Thyroid gland (tissue), 4 donors: Measurements from ENCODE around the gene CACNA1D. TPM values are rescaled to one million over a fixed set of nuclear protein-coding genes. Genes with fewer than 3 reads are reported as not detected.

Experiments used
- DNase-seq, 2 donors: peaks; one replicate each; pipeline ENCODE4 v3.0.0-alpha.2; 2019
- H3K27ac ChIP-seq, 3 donors: fragments of 200-600 bp; sonication (generic); 1 replicate in 2 of 3; 2 replicates in 1 of 3; pipeline ENCODE4 v1.5.1; 2016 to 2019; ENCODE audit warnings: mild to moderate bottlenecking in 1 of 3, moderate library complexity in 1 of 3
- H3K27me3 ChIP-seq: fragments of 200-600 bp; sonication (generic); one replicate; pipeline ENCODE4 v1.5.1; 2019
- H3K36me3 ChIP-seq, 2 donors: fragments of 200-600 bp; sonication (generic); one replicate each; pipeline ENCODE4 v1.5.1; 2016 to 2019
- H3K4me1 ChIP-seq, 2 donors: fragments of 200-600 bp; sonication (generic); one replicate each; pipeline ENCODE4 v1.5.1; 2017 to 2019
- H3K4me3 ChIP-seq, 3 donors: fragments of 200-600 bp; sonication (generic); replicated peaks in 1 of 3; 1 replicate in 2 of 3; 2 replicates in 1 of 3; pipeline ENCODE4 v1.5.1; 2016; ENCODE audit warnings: mild to moderate bottlenecking in 1 of 3
- H3K9me3 ChIP-seq: fragments of 200-600 bp; sonication (generic); one replicate; pipeline ENCODE4 v1.5.1; 2017
- POLR2A ChIP-seq, 2 donors: fragments of 450-650 bp; IDR thresholded peaks; one replicate each; pipeline ENCODE4 v1.6.1; 2017; ENCODE audit warnings: antibody characterized with exemption in 2 of 2, mild to moderate bottlenecking in 2 of 2, moderate library complexity in 1 of 2
- whole genome bisulfite sequencing, 2 donors: methylation state at CpG; one replicate each; pipeline ENCODE4 v1.1.5; 2017; 5-methylcytosine and 5-hydroxymethylcytosine counted together
- intact Hi-C: fragments of 100-400 bp; cut with DNase I; formaldehyde crosslinking; loops from one replicate; pipeline ENCODE4 v1.15.1; 2023
- total RNA-seq, 4 donors: library from RNA; depleted of rRNA; stranded (reverse); fragments of >200 nt; gene quantifications; one replicate each; pipeline ENCODE4 v1.2.3, GENCODE V29; 2016
- TF ChIP-seq, protein P1 (sequence below), 6 experiments: fragments of 200-600 bp in 3 of 6; fragments of 450-650 bp in 3 of 6; sonication (generic) in 3 of 6; IDR thresholded peaks; one replicate each; pipeline ENCODE4 v1.5.1; 2016 to 2019; ENCODE audit warnings: antibody characterized with exemption in 6 of 6, mild to moderate bottlenecking in 2 of 6, inconsistent platforms in 1 of 6, moderate library complexity in 1 of 6

CACNA1D gene
- total RNA-seq, 4 donors from 2014 or later: 7.1 to 46.1 (median 27.3) TPM

DNA sequence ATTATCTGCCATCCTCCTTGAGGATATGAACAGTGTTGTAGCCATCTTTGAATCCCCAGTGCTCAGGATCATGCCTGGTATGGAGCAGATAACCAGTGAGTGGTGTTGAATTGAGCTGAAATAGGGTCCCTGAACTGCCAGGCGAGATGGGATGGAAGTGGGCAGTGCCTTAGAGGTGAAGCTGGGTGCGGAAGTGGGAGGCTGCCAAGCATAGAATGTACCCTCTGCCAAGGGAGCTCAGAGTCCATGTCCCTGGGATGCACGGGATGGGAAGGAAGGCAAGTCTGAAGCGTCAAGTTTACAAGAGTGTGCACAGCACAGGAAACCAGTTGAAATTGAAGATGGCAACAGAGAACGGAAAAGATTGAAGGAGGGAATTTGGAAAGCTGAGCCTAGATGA lies 147.0 kb downstream of the CACNA1D start:
- 81 to 95% methylated on average over 5 of the region's 5 CpGs for WGBS, 2 donors
- H3K9me3 ChIP-seq: no peaks in the 10 kb centered on the region

DNA sequence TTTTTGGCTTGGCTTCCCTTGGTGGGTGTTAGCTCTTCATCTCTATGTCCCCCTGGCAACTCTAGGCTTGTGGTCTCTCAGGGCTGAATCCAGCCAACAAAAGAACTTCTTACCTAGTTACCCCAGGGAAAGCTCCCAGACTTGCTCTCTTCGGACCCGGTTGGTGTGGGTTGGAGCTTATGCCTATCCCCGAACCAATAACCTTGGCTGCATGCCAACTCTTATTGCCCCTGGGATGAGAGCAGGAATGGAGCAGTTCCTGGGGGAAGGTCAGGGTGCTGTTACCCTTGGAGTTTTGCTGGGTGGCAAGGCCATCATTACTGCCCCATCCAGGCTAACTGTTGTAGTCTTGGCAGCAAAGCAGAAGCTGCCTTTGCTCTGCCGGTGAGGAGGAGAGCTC lies 147.8 kb downstream of the CACNA1D start:
- Histone ChIP-seq H3K36me3 (no peaks in the 10 kb centered on the region), H3K27ac (no peak overlapping the region), H3K4me3 (no peak overlapping the region), H3K9me3 (no peaks in the 10 kb centered on the region), H3K27me3 (no peaks in the 10 kb centered on the region), H3K4me1 (no peaks in the 10 kb centered on the region)
- intact Hi-C loops: no loop called here
- DNase-seq: no peak
- TF ChIP-seq, protein P1, sequence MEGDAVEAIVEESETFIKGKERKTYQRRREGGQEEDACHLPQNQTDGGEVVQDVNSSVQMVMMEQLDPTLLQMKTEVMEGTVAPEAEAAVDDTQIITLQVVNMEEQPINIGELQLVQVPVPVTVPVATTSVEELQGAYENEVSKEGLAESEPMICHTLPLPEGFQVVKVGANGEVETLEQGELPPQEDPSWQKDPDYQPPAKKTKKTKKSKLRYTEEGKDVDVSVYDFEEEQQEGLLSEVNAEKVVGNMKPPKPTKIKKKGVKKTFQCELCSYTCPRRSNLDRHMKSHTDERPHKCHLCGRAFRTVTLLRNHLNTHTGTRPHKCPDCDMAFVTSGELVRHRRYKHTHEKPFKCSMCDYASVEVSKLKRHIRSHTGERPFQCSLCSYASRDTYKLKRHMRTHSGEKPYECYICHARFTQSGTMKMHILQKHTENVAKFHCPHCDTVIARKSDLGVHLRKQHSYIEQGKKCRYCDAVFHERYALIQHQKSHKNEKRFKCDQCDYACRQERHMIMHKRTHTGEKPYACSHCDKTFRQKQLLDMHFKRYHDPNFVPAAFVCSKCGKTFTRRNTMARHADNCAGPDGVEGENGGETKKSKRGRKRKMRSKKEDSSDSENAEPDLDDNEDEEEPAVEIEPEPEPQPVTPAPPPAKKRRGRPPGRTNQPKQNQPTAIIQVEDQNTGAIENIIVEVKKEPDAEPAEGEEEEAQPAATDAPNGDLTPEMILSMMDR (IDR thresholded peaks at IDR 0.05): no peak
- no peak for TF ChIP-seq POLR2A (IDR thresholded peaks at IDR 0.05)
- WGBS, 2 donors: 81 to 85% methylated on average over 4 of the region's 4 CpGs

More for the DNA sequence above, 147.0 kb downstream of the CACNA1D start:
- Histone ChIP-seq H3K36me3 (no peaks in the 10 kb centered on the region), H3K4me1 (no peaks in the 10 kb centered on the region), H3K27ac (no peak overlapping the region), H3K4me3 (no peak overlapping the region), H3K27me3 (no peaks in the 10 kb centered on the region)
- intact Hi-C loops: no loop called here
- no peak for DNase-seq
- TF ChIP-seq, protein P1 (IDR thresholded peaks at IDR 0.05): no peak
- TF ChIP-seq POLR2A (IDR thresholded peaks at IDR 0.05): no peak

DNA sequence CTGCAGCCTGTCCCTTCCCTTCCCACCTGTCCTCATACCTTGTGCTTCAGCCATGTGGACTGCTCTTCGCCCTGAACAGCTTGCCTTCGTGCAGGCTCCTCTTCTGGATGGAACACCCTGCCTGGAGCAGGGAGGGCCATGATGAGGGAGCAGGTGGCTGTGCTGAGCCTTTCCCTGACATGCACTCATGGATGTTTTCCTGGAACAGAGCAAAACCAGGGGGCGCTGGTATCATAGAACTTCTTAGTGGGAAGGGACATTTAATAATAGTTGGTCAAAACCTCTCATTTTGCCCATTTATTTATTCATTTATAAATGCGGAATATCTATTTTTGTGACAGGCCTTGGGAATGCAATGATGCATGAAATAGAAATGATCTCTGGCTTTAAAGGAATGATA lies 149.3 kb downstream of the CACNA1D start:
- no peaks in the 10 kb centered on the region for H3K4me1 ChIP-seq
- no peak overlapping the region for H3K27ac ChIP-seq
- intact Hi-C loops: no loop called here
- DNase-seq: no peak
- H3K9me3 ChIP-seq: no peaks in the 10 kb centered on the region
- H3K4me3 ChIP-seq: no peak overlapping the region
- 84 to 86% methylated on average over 4 of the region's 4 CpGs for WGBS, 2 donors
- H3K27me3 ChIP-seq: no peaks in the 10 kb centered on the region
- no peaks in the 10 kb centered on the region for H3K36me3 ChIP-seq
- no peak for TF ChIP-seq POLR2A (IDR thresholded peaks at IDR 0.05)
- TF ChIP-seq, protein P1 (IDR thresholded peaks at IDR 0.05): no peak

DNA sequence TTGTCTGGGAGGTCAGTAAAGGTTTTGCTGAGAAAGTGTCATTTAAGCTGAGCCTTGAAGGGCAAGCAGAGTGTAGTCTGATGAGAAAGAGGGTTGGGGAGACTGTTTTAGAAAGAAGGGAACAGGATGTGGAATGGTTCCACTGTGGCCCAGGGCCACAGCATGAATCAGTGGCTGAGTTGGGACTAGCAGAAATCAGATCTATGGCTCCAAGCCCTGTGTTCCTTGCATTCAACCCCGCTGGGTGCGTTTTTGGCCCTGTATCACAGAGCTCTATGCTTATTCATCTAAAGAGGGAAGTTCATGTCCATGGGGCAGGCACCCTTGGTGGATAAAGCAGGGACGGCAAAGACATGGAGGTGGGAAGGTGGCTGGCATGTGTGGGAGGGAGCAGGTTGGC lies 151.3 kb downstream of the CACNA1D start:
- no peaks in the 10 kb centered on the region for H3K27me3 ChIP-seq
- no peak overlapping the region for H3K27ac ChIP-seq
- no peak for DNase-seq
- intact Hi-C loops: no loop called here
- H3K9me3 ChIP-seq: no peaks in the 10 kb centered on the region
- TF ChIP-seq POLR2A (IDR thresholded peaks at IDR 0.05): no peak
- TF ChIP-seq, protein P1 (IDR thresholded peaks at IDR 0.05): no peak
- no peak overlapping the region for H3K4me3 ChIP-seq
- H3K36me3 ChIP-seq: no peaks in the 10 kb centered on the region
- H3K4me1 ChIP-seq: no peaks in the 10 kb centered on the region
- WGBS, 2 donors: 65 to 86% methylated on average over 3 of the region's 3 CpGs

DNA sequence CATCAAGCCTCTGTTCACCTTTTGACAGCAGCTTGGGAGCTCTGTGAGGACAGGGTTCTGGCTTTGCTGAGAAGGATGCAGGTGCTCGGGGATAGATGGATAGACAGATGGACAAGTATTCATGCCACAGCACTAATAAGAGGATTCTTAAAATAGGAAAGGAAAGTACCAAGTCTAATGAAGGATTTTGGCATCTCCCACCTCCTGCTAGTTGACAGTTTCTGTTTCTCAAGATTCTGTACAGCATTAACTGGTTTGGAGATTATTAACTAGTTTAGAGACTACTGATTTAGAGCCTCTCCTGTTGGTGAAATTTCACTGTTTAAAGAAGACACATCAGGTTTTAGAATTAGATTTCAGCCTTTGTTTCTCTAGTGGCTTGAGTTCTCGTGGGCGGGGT lies 152.3 kb downstream of the CACNA1D start:
- 73 to 88% methylated on average over 3 of the region's 3 CpGs for WGBS, 2 donors
- no peaks in the 10 kb centered on the region for H3K36me3 ChIP-seq
- H3K9me3 ChIP-seq: no peaks in the 10 kb centered on the region
- no peak overlapping the region for H3K4me3 ChIP-seq
- no peaks in the 10 kb centered on the region for H3K27me3 ChIP-seq
- H3K27ac ChIP-seq: no peak overlapping the region
- DNase-seq: no peak
- intact Hi-C loops: no loop called here
- H3K4me1 ChIP-seq: no peaks in the 10 kb centered on the region
- no peak for TF ChIP-seq POLR2A (IDR thresholded peaks at IDR 0.05)
- TF ChIP-seq, protein P1 (IDR thresholded peaks at IDR 0.05): no peak
